Stimulated activated CD8-positive, alpha-beta memory T cell treated with anti-CD3 and anti-CD28 coated beads, Interleukin-2, amount 100 ng/mL, for 1 hour (primary cell): ENCODE results near the gene NPL.

Experiments used
- DNase-seq, 2 donors: peaks; one replicate each; pipeline ENCODE4 v3.0.0-alpha.2; 2020; ENCODE audit warnings: low read depth in 2 of 2

The NPL gene

GRCh38 chr1:182867861-182868260, 78.3 kb downstream of the NPL start:
- DNase-seq = no peak

GRCh38 chr1:182869241-182869666, 79.7 kb downstream of the NPL start:
- no peak for DNase-seq

GRCh38 chr1:182872881-182873280, 83.3 kb downstream of the NPL start:
- DNase-seq = no peak

GRCh38 chr1:182875889-182876288, 86.3 kb downstream of the NPL start:
- DNase-seq = no peak

GRCh38 chr1:182877331-182877730, 87.8 kb downstream of the NPL start:
- DNase-seq = no peak

GRCh38 chr1:182877842-182878241, 88.3 kb downstream of the NPL start:
- DNase-seq = no peak
